GM19467 (cell line): Measurements from ENCODE around the gene ZNF318.
"Not testable (repeated sequence)": the region's sequence is repeated elsewhere in the genome, so short reads cannot be mapped to it uniquely, and the experiment has no call there.

ENCODE experiments used
- ATAC-seq: cut with Tn5 transposase; IDR thresholded peaks from one replicate; pipeline ENCODE4 v1.9.1; 2021; ENCODE audit warnings: mild to moderate bottlenecking, moderate library complexity; ENCODE audit not compliant: unreplicated experiment

ZNF318 gene

GRCh38 chr6:43390753-43391439 is 21.4 kb upstream of the ZNF318 start:
- ATAC-seq: not testable (repeated sequence)

DNA sequence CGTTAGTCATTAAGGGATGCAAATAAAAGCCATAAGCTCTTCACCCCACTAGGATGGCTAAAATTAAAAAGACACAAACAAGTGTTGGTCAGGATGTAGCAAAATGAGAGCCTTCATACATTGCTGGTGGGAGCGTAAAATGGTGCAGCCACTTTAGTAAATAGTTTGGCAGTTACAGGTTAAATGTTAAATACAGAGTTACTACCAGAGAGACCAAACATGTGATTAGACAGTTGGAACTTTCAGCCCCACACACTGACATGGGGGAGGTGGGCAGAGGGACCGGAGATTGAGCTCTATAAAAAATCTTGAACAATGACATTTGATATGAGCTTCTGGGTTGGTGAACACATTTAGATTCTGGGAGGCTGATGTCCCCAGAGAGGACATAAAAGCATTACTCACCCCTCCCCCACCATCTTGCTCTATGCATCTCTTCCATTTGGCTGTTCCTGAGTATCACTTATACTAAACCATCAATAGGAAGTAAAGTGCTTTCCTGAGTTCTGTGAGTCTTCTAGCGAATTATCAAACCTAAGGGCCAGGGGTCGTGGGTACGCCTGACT is 20.4 kb upstream of the ZNF318 start:
- no peak for ATAC-seq

- no peak for ATAC-seq
Observed at GRCh38 chr6:43386492-43386891, 17.0 kb upstream of the ZNF318 start.

GRCh38 chr6:43383021-43383667 is 13.7 kb upstream of the ZNF318 start:
- no peak for ATAC-seq

GRCh38 chr6:43380858-43381257 is 11.4 kb upstream of the ZNF318 start:
- ATAC-seq: not testable (repeated sequence)

DNA sequence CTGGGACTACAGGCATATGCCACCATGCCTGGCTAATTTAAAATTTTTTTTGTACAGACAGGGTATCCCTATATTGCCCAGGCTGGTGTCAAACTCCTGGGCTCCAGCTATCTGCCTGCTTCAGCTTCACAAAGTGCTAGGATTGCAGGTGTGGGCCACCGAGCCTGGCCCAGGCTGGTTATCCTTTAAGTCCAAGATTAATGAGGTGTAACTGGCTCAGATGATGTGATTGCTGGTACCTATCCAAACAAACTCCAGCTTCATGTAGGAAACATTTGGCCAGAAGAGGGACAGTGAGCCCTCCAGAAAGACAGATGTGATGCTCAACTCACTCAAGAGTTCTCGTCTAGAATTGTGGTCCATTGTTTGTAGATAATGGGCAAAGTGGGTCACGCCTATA is 9.2 kb upstream of the ZNF318 start:
- no peak for ATAC-seq

DNA sequence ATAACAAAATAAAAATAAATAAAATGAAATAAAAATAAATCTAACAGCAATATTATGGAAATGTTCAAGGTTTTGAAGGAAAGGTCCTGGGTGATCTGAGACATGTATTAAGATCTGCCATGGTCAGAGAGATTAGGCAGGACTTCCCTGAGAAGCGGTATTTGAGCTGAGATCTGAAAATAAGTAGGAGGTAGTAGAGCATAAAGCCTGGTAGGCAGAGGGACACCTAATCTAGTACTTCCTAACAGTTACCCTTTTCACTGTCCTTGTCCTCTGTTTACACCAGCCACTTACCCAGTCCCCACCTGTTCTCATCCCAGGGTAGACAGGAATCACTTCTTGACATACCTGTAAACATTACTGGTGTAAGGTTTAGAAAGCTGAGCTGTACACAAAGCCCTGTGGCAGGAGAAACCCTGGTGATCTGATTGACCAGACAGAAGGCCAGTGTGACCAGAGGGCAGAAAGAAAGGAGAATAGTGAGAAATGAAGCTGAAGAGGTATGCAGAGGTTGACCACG is 8.3 kb upstream of the ZNF318 start:
- no peak for ATAC-seq

- no peak for ATAC-seq
Observed at GRCh38 chr6:43376551-43376981, 7.1 kb upstream of the ZNF318 start.

GRCh38 chr6:43375693-43376092 is 6.2 kb upstream of the ZNF318 start:
- no peak for ATAC-seq

DNA sequence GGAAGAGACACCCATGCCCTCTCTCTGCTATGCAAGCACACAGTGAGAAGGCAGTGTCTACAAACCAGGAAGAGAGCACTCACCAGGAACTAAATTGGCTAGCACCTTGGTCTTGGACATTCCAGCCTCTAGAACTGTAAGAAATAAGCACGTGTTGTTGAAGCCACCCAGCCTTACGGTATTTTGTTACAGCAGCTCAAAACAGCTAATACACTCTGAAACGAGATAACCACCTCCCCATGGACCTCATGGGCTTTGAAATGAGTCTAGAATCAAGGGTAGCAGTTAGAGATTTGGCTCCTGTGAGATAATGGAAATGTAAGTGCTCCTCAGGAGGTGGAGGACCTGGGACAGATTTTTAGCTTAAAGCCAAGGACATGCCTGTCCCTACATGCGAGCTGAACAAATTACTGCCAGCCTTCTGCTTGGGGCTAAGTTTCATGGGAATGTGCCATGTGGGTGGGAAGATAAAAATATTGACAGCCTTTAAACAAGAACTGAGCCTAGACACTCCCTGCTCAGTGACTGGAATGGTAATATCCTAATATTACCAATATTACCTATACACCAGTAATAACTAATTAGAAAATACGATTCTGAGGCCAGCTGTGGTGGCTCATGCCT is 3.9 kb upstream of the ZNF318 start:
- no peak for ATAC-seq

- peak; percentile 3 for ATAC-seq
Observed at GRCh38 chr6:43370003-43370580, 645 bp upstream of the ZNF318 start.

- ATAC-seq: no peak
Observed at GRCh38 chr6:43368259-43369160, 937 bp downstream of the ZNF318 start.

DNA sequence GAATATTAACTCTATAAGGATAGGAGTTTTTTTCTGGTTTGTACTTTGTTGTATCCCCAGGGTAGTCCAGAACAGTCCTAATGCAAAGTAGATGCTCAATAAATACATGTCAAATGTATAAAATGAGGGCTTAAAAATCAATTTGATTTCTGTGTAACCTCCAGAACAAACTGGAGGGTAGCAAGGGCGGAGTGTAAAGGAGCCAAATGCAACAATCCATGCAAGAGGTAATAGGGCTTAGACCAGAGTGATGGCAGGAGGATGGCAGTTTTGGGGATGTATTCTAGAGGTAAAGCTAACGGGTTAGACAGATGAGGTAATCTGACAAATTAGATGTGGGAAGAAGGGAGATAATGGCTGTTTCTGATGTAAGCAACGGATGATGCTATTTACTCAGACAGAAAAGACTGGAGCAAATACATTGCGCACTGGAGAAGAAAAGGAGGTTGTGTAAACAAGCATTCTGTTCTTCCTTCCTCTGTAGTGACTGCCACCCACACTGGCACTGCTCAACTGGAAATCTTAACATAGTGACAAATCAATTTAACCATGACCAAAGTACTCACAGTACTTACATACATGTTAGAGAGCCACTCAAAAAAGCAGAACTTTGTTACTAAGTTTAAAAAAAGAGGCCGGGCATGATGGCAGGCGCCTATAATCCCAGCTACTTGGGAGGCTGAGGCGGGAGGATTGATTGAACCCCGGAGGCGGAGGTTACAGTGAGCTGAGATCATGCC is 2.0 kb downstream of the ZNF318 start:
- no peak for ATAC-seq

DNA sequence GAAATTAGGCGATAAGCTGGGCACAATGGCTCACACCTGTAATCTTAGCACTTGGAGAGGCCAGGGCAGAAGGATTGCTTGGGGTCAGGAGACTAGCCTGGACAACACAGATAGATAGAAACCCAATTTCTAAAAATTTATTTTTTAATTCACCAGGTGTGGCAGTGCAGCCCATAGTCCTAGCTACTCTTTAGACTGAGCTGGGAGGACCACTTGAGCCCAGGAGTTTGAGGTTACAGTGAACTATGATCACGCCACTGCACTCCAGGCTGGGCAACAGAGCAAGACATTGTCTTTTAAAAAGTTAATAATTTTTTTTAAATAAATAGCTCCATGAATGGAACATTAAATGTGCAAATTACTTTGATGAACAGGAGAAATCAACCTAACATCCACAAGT is 8.2 kb downstream of the ZNF318 start:
- no peak for ATAC-seq

GRCh38 chr6:43359831-43360230 is 9.6 kb downstream of the ZNF318 start:
- ATAC-seq: no peak

- no peak for ATAC-seq
Observed at GRCh38 chr6:43359381-43359780, 10.1 kb downstream of the ZNF318 start.

- no peak for ATAC-seq
Observed at GRCh38 chr6:43355862-43356590, 13.4 kb downstream of the ZNF318 start.

DNA sequence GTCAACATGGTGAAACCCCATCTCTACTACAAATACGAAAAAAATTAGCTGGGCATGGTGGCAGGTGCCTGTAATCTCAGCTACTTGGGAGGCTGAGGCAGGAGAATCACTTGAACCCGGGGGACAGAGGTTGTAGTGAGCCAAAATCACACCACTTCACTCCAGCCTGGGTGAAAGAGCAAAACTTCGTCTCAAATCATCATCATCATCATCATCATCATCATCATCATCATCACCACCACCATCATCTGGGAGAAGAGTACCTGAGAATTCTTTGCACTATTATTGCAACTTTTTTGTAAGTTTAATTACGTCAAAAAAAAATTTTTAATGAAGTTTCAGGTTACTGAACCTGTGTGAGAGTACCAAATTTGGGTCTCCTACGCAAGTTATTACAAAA is 17.5 kb downstream of the ZNF318 start:
- ATAC-seq: not testable (repeated sequence)

- ATAC-seq: no peak
Observed at GRCh38 chr6:43347444-43347843, 22.0 kb downstream of the ZNF318 start.
